ENCODE results near the gene MRTFB.

DNA sequence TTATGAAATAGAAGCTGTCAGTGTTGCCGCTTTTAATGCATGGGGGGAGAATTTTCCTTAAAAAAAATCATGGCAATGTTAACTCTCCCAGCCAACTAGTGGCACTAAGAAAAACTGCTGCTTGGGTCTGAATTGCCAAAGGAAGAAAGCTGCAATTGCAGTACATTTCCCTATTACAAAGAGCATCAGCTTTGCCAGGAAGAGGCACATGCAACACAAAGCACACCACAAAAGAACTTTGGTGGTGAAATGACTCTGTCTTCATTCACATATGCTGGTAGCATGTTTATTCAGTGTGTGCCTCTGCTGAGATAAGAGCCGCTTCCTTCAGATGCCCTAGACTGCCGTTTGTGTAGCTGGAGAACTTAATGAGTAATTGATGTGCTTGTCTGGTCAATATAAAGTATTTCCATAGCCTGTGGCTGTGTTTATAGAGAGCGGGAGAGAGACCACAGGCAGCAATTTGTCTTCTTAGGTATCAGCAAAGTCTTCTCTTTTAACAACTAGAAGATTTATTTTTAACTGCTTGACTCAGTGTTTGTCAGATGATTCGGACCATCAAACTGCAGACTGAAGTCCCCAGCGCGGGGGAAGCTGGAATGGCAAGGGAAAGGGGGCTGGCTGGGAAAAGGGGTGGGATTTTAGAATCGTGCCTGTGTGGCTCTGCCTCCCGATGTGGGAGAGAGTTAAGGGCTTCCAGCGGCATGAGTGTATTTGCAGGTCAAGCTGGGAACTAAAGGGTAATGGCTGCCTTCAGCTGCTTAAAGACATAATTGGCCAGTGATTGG, 115.1 kb downstream of the MRTFB start:
- TF ChIP-seq, protein P1, sequence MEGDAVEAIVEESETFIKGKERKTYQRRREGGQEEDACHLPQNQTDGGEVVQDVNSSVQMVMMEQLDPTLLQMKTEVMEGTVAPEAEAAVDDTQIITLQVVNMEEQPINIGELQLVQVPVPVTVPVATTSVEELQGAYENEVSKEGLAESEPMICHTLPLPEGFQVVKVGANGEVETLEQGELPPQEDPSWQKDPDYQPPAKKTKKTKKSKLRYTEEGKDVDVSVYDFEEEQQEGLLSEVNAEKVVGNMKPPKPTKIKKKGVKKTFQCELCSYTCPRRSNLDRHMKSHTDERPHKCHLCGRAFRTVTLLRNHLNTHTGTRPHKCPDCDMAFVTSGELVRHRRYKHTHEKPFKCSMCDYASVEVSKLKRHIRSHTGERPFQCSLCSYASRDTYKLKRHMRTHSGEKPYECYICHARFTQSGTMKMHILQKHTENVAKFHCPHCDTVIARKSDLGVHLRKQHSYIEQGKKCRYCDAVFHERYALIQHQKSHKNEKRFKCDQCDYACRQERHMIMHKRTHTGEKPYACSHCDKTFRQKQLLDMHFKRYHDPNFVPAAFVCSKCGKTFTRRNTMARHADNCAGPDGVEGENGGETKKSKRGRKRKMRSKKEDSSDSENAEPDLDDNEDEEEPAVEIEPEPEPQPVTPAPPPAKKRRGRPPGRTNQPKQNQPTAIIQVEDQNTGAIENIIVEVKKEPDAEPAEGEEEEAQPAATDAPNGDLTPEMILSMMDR (IDR thresholded peaks at IDR 0.05; ENCODE audit: borderline replicate concordance, extremely low read depth, low read length, poor library complexity, severe bottlenecking): peak; percentile 37
- no peak for TF ChIP-seq EZH2 (IDR thresholded peaks at IDR 0.05; ENCODE audit: borderline replicate concordance, low read depth, low read length, severe bottlenecking)
